Measurements from ENCODE around the gene EIF4E1B.

DNA sequence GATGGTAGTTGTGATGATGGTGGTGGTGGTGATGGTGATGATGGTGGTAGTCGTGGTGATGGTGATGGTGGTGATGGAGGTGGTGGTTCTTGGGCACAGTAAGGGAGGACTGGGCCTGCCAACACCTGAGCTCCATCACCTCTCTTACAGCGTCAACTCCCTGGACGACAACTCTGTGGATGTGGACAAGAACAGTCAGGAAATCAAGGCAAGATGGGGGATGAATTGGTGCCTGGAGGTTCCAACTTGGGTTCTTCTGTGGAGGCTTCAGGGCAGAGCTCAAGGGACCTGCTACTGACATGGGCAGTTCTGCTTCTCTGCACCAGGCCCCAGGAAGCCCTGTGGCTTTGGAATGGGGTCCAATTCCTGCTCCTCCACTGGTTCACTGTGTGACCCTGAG lies 37.9 kb upstream of the EIF4E1B start:
- TF ChIP-seq TAF1 (IDR thresholded peaks at IDR 0.05; ENCODE audit: low read depth, low read length) (no peak), POLR2AphosphoS5 (IDR thresholded peaks at IDR 0.05; ENCODE audit: low read depth, low read length) (no peak), POLR2A (IDR thresholded peaks at IDR 0.05; ENCODE audit: low read depth, low read length) (no peak), PAX5 (IDR thresholded peaks at IDR 0.05; ENCODE audit: insufficient read depth, low read length, severe bottlenecking) (no peak), SPI1 (IDR thresholded peaks at IDR 0.05; ENCODE audit: low read depth, low read length) (no peak), POU2F2 (IDR thresholded peaks at IDR 0.05; ENCODE audit: low read depth, low read length) (no peak)
